H1 (cell line): ENCODE data around the gene CACNA1C. TPM values are rescaled to one million over a fixed set of nuclear protein-coding genes. Genes with fewer than 3 reads are reported as not detected.

ENCODE experiments used
- CTCF ChIA-PET: fragments of 300-600 bp; sonication (Branson Sonifier 250); formaldehyde crosslinking; loops from one replicate; lab custom pipeline; 2021; ENCODE audit not compliant: partially characterized antibody; lab: Charles Lee
- POLR2A ChIA-PET: fragments of 300-600 bp; sonication (Branson Sonifier 250); formaldehyde crosslinking; loops from one replicate; lab custom pipeline; 2021; ENCODE audit warnings: inconsistent platforms; ENCODE audit not compliant: partially characterized antibody; lab: Charles Lee
- DNase-seq, 2 experiments: peaks; one replicate each; pipeline versions ENCODE4 v3.0.0 to v3.0.0-alpha.2; 2010 to 2022; ENCODE audit warnings: low spot score in 2 of 2, low read depth in 1 of 2, mixed read lengths in 1 of 2
- FAIRE-seq: peaks from 2 replicates; lab custom pipeline; 2011; peaks lifted over from hg19 to GRCh38; lab: Jason Lieb, UNC
- H2AFZ ChIP-seq: 2 replicates; pipeline ENCODE4 v1.8.1; 2012; ENCODE audit warnings: low read length, inconsistent platforms
- H2AK5ac ChIP-seq: 2 replicates; pipeline ENCODE4 v1.6.1; 2013; ENCODE audit warnings: low read depth, low read length
- H2BK120ac ChIP-seq: replicated peaks from 2 replicates; pipeline ENCODE3; 2013; ENCODE audit warnings: low read depth, low read length, inconsistent platforms
- H2BK12ac ChIP-seq: 2 replicates; pipeline ENCODE4 v1.6.1; 2013; ENCODE audit warnings: low read depth, low read length
- H2BK15ac ChIP-seq: 2 replicates; pipeline ENCODE4 v1.6.1; 2013; ENCODE audit warnings: low read length
- H2BK20ac ChIP-seq: 2 replicates; pipeline ENCODE4 v1.6.1; 2013; ENCODE audit warnings: low read length
- H2BK5ac ChIP-seq: 2 replicates; pipeline ENCODE4 v1.6.1; 2013; ENCODE audit warnings: low read depth, low read length
- H3K14ac ChIP-seq: 2 replicates; pipeline ENCODE4 v1.6.1; 2013; ENCODE audit warnings: inconsistent platforms; ENCODE audit not compliant: insufficient read length
- H3K18ac ChIP-seq: 2 replicates; pipeline ENCODE4 v1.6.1; 2013; ENCODE audit warnings: low read length; ENCODE audit errors: extremely low read depth
- H3K23ac ChIP-seq: 2 replicates; pipeline ENCODE4 v1.6.1; 2013; ENCODE audit warnings: inconsistent platforms; ENCODE audit not compliant: insufficient read length
- H3K23me2 ChIP-seq: 2 replicates; pipeline ENCODE4 v1.6.1; 2013; ENCODE audit warnings: low read depth, low read length
- H3K27ac ChIP-seq: 2 replicates; pipeline ENCODE4 v1.6.1; 2011; ENCODE audit warnings: low read depth, low read length, inconsistent platforms
- H3K27me3 ChIP-seq, 4 experiments: replicated peaks in 1 of 4; 1 replicate in 1 of 4; 2 replicates in 3 of 4; pipeline versions ENCODE4 v1.6.1 to v1.8.1; 2011 to 2013; ENCODE audit warnings: low read length in 3 of 4, mild to moderate bottlenecking in 3 of 4, inconsistent platforms in 2 of 4, mixed read lengths in 2 of 4, moderate library complexity in 1 of 4; ENCODE audit not compliant: control insufficient read depth in 3 of 4, insufficient read depth in 3 of 4; ENCODE audit errors: extremely low read depth in 1 of 4
- H3K36me3 ChIP-seq, 4 experiments: 2 replicates each; pipeline versions ENCODE4 v1.6.1 to v1.8.1; 2011 to 2013; ENCODE audit warnings: mild to moderate bottlenecking in 4 of 4, low read length in 3 of 4, moderate library complexity in 2 of 4, control low read depth in 1 of 4, inconsistent platforms in 1 of 4; ENCODE audit not compliant: insufficient read depth in 4 of 4, control insufficient read depth in 2 of 4
- H3K4ac ChIP-seq: replicated peaks from 2 replicates; pipeline ENCODE3; 2013; ENCODE audit warnings: low read length, low read depth, mixed read lengths, inconsistent platforms; ENCODE audit not compliant: insufficient read length
- H3K4me1 ChIP-seq, 4 experiments: replicated peaks in 1 of 4; 1 replicate in 1 of 4; 2 replicates in 3 of 4; pipeline versions ENCODE4 v1.6.1 to v1.8.1; 2011 to 2013; ENCODE audit warnings: low read length in 3 of 4, inconsistent platforms in 2 of 4, mixed read lengths in 1 of 4; ENCODE audit not compliant: insufficient read depth in 4 of 4, control insufficient read depth in 3 of 4
- H3K4me2 ChIP-seq, 2 experiments: 2 replicates each; pipeline versions ENCODE4 v1.6.1 to v1.8.1; 2011 to 2013; ENCODE audit warnings: low read depth in 2 of 2, low read length in 2 of 2, control low read depth in 1 of 2, inconsistent platforms in 1 of 2, mild to moderate bottlenecking in 1 of 2; ENCODE audit not compliant: insufficient read depth in 1 of 2
- H3K4me3 ChIP-seq, 4 experiments: fragments of 200-600, 300-600 bp in 1 of 4; sonication (generic), shearing (Covaris generic), sonication (Bioruptor Twin) in 1 of 4; 2 replicates each; pipeline versions ENCODE4 v1.5.1 to v1.8.1; 2011 to 2016; ENCODE audit warnings: low read length in 4 of 4, low read depth in 3 of 4, control low read depth in 2 of 4, inconsistent platforms in 2 of 4, mild to moderate bottlenecking in 2 of 4, mixed read lengths in 1 of 4, moderate library complexity in 1 of 4; ENCODE audit not compliant: insufficient read depth in 2 of 4; ENCODE audit errors: extremely low read depth in 1 of 4
- H3K56ac ChIP-seq: replicated peaks from 2 replicates; pipeline ENCODE3; 2013; ENCODE audit warnings: low read depth, mild to moderate bottlenecking, mixed read lengths, low read length, inconsistent platforms; ENCODE audit not compliant: insufficient read length
- H3K79me1 ChIP-seq: 2 replicates; pipeline ENCODE4 v1.6.1; 2013; ENCODE audit warnings: low read depth, low read length, control low read depth
- H3K79me2 ChIP-seq, 2 experiments: 2 replicates each; pipeline versions ENCODE4 v1.6.1 to v1.8.1; 2012 to 2013; ENCODE audit warnings: low read length in 2 of 2, mild to moderate bottlenecking in 2 of 2, inconsistent platforms in 1 of 2; ENCODE audit not compliant: insufficient read depth in 2 of 2, control insufficient read depth in 1 of 2
- H3K9ac ChIP-seq, 4 experiments: replicated peaks in 1 of 4; 1 replicate in 1 of 4; 2 replicates in 3 of 4; pipeline versions ENCODE4 v1.6.1 to v1.8.1; 2011 to 2013; ENCODE audit warnings: low read depth in 3 of 4, low read length in 3 of 4, control low read depth in 2 of 4, mild to moderate bottlenecking in 2 of 4, moderate library complexity in 2 of 4, inconsistent platforms in 1 of 4; ENCODE audit errors: extremely low read depth in 1 of 4
- H3K9me3 ChIP-seq, 2 experiments: 2 replicates each; pipeline versions ENCODE4 v1.6.1 to v1.8.1; 2012 to 2013; ENCODE audit warnings: mild to moderate bottlenecking in 2 of 2, moderate library complexity in 2 of 2, control low read depth in 1 of 2, inconsistent platforms in 1 of 2, low read depth in 1 of 2, low read length in 1 of 2, mixed read lengths in 1 of 2; ENCODE audit not compliant: insufficient read depth in 2 of 2
- H4K20me1 ChIP-seq, 2 experiments: replicated peaks in 1 of 2; 2 replicates each; pipeline versions ENCODE3 to v1.8.1; 2011 to 2013; ENCODE audit warnings: inconsistent platforms in 2 of 2, low read length in 2 of 2, mild to moderate bottlenecking in 1 of 2; ENCODE audit not compliant: insufficient read depth in 2 of 2, control insufficient read depth in 1 of 2
- H4K5ac ChIP-seq: 2 replicates; pipeline ENCODE4 v1.6.1; 2013; ENCODE audit warnings: low read length, low read depth, mixed read lengths, inconsistent platforms; ENCODE audit not compliant: insufficient read length
- H4K8ac ChIP-seq: 2 replicates; pipeline ENCODE4 v1.8.0; 2013; ENCODE audit warnings: mild to moderate bottlenecking, moderate library complexity, low read length, inconsistent platforms; ENCODE audit not compliant: insufficient read depth; ENCODE audit errors: extremely low read depth
- H4K91ac ChIP-seq: replicated peaks from 2 replicates; pipeline ENCODE3; 2013; ENCODE audit warnings: low read length, mixed read lengths, inconsistent platforms; ENCODE audit not compliant: insufficient read length
- BACH1 ChIP-seq: IDR thresholded peaks from 2 replicates; pipeline ENCODE4 v1.6.1; 2012; ENCODE audit warnings: low read length, improper control_type of control experiment
- RAD21 ChIP-seq, 2 experiments: IDR thresholded peaks in 1 of 2; conservative IDR thresholded peaks in 1 of 2; 2 replicates each; pipeline ENCODE4 v1.6.1; 2011; ENCODE audit warnings: low read depth in 2 of 2, low read length in 2 of 2, improper control_type of control experiment in 1 of 2, inconsistent platforms in 1 of 2, mild to moderate bottlenecking in 1 of 2, moderate library complexity in 1 of 2
- TAF1 ChIP-seq: IDR thresholded peaks from 2 replicates; pipeline ENCODE4 v1.6.1; 2011; ENCODE audit warnings: mild to moderate bottlenecking, low read depth, low read length
- WGBS, 2 experiments: shearing (Covaris generic) in 1 of 2; methylation state at CpG; one replicate each; pipeline versions ENCODE4 v1.1.6 to v1.1.7; 2013 to 2015; ENCODE audit warnings: low lambda C conversion rate in 2 of 2, mixed read lengths in 2 of 2, inconsistent platforms in 1 of 2, low coverage in 1 of 2, missing lambda C conversion rate in 1 of 2; ENCODE audit not compliant: insufficient replicate concordance in 2 of 2, insufficient coverage in 1 of 2, insufficient read length in 1 of 2; ENCODE audit errors: extremely low coverage in 1 of 2, missing lambda C conversion rate in 1 of 2; 5-methylcytosine and 5-hydroxymethylcytosine counted together
- polyA plus RNA-seq, 7 experiments: library from polyadenylated mRNA; depleted of rRNA in 3 of 7; stranded (reverse) in 5 of 7; unstranded in 2 of 7; fragments of >200 nt in 5 of 7; fragments of 200-250 nt in 2 of 7; gene quantifications; 1 replicate in 5 of 7; 2 replicates in 1 of 7; 4 replicates in 1 of 7; pipeline versions ENCODE4 v1.2.1 to v1.2.3, GENCODE V29; 2011 to 2013; ENCODE audit warnings: missing spikeins in 2 of 7, mixed read lengths in 2 of 7
- total RNA-seq: library from RNA; stranded (reverse); fragmentation: NEBNext Ultra II Directional; extraction: Animal tissue kit (Norgen Biotek cat#: 25700); gene quantifications from 2 replicates; pipeline ENCODE4 v1.2.1, GENCODE V29; 2021

Gene CACNA1C
- total and polyA plus RNA-seq, 2 of the 8 experiments (the other 6 are each of a cell fraction or from before 2014, with no cell fraction given) = 1.3 TPM

- Histone ChIP-seq H3K27ac (no peak overlapping the region), H3K9ac (no peak overlapping the region), H3K18ac (no peak overlapping the region), H2AFZ (no peak overlapping the region), H3K79me2 (no peaks in the 10 kb centered on the region), H2BK15ac (no peak overlapping the region), H3K4me3 (no peak overlapping the region), H4K5ac (no peak overlapping the region), H3K14ac (no peak overlapping the region), H3K4ac (no peak overlapping the region), H3K4me2 (no peak overlapping the region), H2AK5ac (no peak overlapping the region), H4K8ac (no peak overlapping the region), H4K20me1 (no peaks in the 10 kb centered on the region), H2BK5ac (no peak overlapping the region), H3K23me2 (no peaks in the 10 kb centered on the region), H2BK12ac (no peak overlapping the region), H3K79me1 (no peaks in the 10 kb centered on the region), H3K56ac (no peak overlapping the region), H3K4me1 (peaks cover 0 to 3% (median 2%) of the 10 kb centered on the region in 4 experiments; a peak in 4 of 7 replicates), H3K23ac (no peak overlapping the region), H3K36me3 (no peaks in the 10 kb centered on the region), H3K27me3 (peaks cover 0 to 9% (median 8%) of the 10 kb centered on the region in 4 experiments; a peak in 6 of 7 replicates), H4K91ac (no peak overlapping the region), H3K9me3 (no peaks in the 10 kb centered on the region), H2BK20ac (no peak overlapping the region), H2BK120ac (no peak overlapping the region)
- DNase-seq (no peak), FAIRE-seq (no peak)
- TF ChIP-seq TAF1 = no peak
- no peak for TF ChIP-seq BACH1
- TF ChIP-seq RAD21 (IDR thresholded peaks at IDR 0.05 in 1 of 2, conservative IDR thresholded peaks at IDR 0.05 in 1 of 2; ENCODE audit: low read depth in 2 of 2, low read length in 2 of 2) = 0 out of 4 replicates have a peak, but pooled peaks of 1 of the 2 experiments have one; percentile 2
- ChIA-PET POLR2A (interaction anchor here (0.6 kb wide), 1 partner anchor 110 kb away, joined by 3 read pairs; no protein-coding TSS in a partner anchor), CTCF (interaction anchor here (0.8 to 3.7 kb wide), 24 partner anchors 9 to 524 kb away, joined by 3 to 23 read pairs (median 4); no protein-coding TSS in a partner anchor)
- 83% methylated on average over 15 of the region's 15 CpGs; no CpG with 5 or more reads in 1 of the 2 experiments for WGBS, 2 experiments
Measured at GRCh38 chr12:2581293-2582045, 528.7 kb downstream of the CACNA1C start.
